Liver (tissue), 3 donors: Measurements from ENCODE around the gene TNFAIP8.

Source experiments
- EGR1 ChIP-seq, 2 donors: IDR thresholded peaks; 2 replicates each; pipeline ENCODE4 v1.6.1; 2016 to 2018; ENCODE audit warnings: antibody characterized with exemption in 2 of 2, low read depth in 2 of 2
- GABPA ChIP-seq, 2 donors: IDR thresholded peaks in 1 of 2; conservative IDR thresholded peaks in 1 of 2; 2 replicates each; pipeline ENCODE4 v1.6.1; 2016; ENCODE audit warnings: antibody characterized with exemption in 2 of 2, mild to moderate bottlenecking in 1 of 2, moderate library complexity in 1 of 2
- HNF4A ChIP-seq, 2 donors: conservative IDR thresholded peaks; 2 replicates each; pipeline ENCODE4 v1.6.1; 2016; ENCODE audit warnings: antibody characterized with exemption in 2 of 2, mild to moderate bottlenecking in 2 of 2
- RAD21 ChIP-seq, 2 donors: IDR thresholded peaks; 2 replicates each; pipeline ENCODE4 v1.6.1; 2016; ENCODE audit warnings: antibody characterized with exemption in 2 of 2, mild to moderate bottlenecking in 2 of 2
- RXRA ChIP-seq, 2 donors: IDR thresholded peaks; 2 replicates each; pipeline ENCODE4 v1.6.1; 2017 to 2018; ENCODE audit warnings: antibody characterized with exemption in 2 of 2, mild to moderate bottlenecking in 1 of 2
- YY1 ChIP-seq: IDR thresholded peaks from 2 replicates; pipeline ENCODE4 v1.6.1; 2016; ENCODE audit warnings: antibody characterized with exemption, mild to moderate bottlenecking
- TF ChIP-seq, protein P1 (sequence below): IDR thresholded peaks from 2 replicates; pipeline ENCODE4 v1.6.1; 2016; ENCODE audit warnings: antibody characterized with exemption
- TF ChIP-seq, protein P2 (sequence below): fragments of 150-350 bp; IDR thresholded peaks from 2 replicates; pipeline ENCODE4 v1.5.1; 2017; ENCODE audit warnings: improper control_type of control experiment, low read depth, low read length; ENCODE audit not compliant: missing input control
- TF ChIP-seq, protein P3 (sequence below): IDR thresholded peaks from 2 replicates; pipeline ENCODE4 v1.6.1; 2016; ENCODE audit warnings: antibody characterized with exemption, mild to moderate bottlenecking
- donor health status: healthy.
- donor health status: healthy.

DNA sequence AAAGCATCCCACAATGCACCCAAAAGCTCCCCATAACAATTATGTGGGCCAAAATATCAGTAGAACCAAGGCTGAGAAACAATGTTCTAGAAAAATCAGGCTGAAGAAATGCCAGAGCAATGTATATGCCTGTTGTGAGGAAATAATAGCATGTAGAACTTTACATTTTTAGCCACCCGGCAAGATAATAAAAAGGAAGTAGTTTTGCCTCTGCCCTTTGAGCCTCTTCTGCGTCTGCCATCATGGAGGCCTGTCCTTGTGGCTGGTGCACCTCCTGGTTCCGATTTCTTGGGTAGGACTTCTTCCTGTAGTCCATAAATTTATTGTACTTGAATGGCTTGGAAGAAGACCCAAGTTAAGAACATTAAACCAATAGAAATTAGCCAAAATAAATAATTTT is 38.9 kb upstream of the TNFAIP8 start:
- TF ChIP-seq YY1: no peak
- TF ChIP-seq, protein P1, sequence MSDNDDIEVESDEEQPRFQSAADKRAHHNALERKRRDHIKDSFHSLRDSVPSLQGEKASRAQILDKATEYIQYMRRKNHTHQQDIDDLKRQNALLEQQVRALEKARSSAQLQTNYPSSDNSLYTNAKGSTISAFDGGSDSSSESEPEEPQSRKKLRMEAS: no peak
- TF ChIP-seq, protein P2, sequence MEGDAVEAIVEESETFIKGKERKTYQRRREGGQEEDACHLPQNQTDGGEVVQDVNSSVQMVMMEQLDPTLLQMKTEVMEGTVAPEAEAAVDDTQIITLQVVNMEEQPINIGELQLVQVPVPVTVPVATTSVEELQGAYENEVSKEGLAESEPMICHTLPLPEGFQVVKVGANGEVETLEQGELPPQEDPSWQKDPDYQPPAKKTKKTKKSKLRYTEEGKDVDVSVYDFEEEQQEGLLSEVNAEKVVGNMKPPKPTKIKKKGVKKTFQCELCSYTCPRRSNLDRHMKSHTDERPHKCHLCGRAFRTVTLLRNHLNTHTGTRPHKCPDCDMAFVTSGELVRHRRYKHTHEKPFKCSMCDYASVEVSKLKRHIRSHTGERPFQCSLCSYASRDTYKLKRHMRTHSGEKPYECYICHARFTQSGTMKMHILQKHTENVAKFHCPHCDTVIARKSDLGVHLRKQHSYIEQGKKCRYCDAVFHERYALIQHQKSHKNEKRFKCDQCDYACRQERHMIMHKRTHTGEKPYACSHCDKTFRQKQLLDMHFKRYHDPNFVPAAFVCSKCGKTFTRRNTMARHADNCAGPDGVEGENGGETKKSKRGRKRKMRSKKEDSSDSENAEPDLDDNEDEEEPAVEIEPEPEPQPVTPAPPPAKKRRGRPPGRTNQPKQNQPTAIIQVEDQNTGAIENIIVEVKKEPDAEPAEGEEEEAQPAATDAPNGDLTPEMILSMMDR: no peak
- TF ChIP-seq EGR1 (IDR thresholded peaks at IDR 0.05; ENCODE audit: low read depth in 2 of 2): no peak
- no peak for TF ChIP-seq RXRA (IDR thresholded peaks at IDR 0.05)
- TF ChIP-seq HNF4A (conservative IDR thresholded peaks at IDR 0.05): no peak
- TF ChIP-seq RAD21 (IDR thresholded peaks at IDR 0.05): no peak
- no peak for TF ChIP-seq GABPA (IDR thresholded peaks at IDR 0.05 in 1 of 2, conservative IDR thresholded peaks at IDR 0.05 in 1 of 2)
- TF ChIP-seq, protein P3, sequence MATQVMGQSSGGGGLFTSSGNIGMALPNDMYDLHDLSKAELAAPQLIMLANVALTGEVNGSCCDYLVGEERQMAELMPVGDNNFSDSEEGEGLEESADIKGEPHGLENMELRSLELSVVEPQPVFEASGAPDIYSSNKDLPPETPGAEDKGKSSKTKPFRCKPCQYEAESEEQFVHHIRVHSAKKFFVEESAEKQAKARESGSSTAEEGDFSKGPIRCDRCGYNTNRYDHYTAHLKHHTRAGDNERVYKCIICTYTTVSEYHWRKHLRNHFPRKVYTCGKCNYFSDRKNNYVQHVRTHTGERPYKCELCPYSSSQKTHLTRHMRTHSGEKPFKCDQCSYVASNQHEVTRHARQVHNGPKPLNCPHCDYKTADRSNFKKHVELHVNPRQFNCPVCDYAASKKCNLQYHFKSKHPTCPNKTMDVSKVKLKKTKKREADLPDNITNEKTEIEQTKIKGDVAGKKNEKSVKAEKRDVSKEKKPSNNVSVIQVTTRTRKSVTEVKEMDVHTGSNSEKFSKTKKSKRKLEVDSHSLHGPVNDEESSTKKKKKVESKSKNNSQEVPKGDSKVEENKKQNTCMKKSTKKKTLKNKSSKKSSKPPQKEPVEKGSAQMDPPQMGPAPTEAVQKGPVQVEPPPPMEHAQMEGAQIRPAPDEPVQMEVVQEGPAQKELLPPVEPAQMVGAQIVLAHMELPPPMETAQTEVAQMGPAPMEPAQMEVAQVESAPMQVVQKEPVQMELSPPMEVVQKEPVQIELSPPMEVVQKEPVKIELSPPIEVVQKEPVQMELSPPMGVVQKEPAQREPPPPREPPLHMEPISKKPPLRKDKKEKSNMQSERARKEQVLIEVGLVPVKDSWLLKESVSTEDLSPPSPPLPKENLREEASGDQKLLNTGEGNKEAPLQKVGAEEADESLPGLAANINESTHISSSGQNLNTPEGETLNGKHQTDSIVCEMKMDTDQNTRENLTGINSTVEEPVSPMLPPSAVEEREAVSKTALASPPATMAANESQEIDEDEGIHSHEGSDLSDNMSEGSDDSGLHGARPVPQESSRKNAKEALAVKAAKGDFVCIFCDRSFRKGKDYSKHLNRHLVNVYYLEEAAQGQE: no peak
